H1 (cell line): ENCODE measurements around the gene GAST. TPM values are rescaled to one million over a fixed set of nuclear protein-coding genes. Genes with fewer than 3 reads are reported as not detected.

Experiments
- SP4 ChIP-seq: IDR thresholded peaks from 2 replicates; pipeline ENCODE4 v1.6.1; 2012; ENCODE audit warnings: low read length, inconsistent platforms
- polyA plus RNA-seq, 7 experiments: library from polyadenylated mRNA; depleted of rRNA in 3 of 7; stranded (reverse) in 5 of 7; unstranded in 2 of 7; fragments of >200 nt in 5 of 7; fragments of 200-250 nt in 2 of 7; gene quantifications; 1 replicate in 5 of 7; 2 replicates in 1 of 7; 4 replicates in 1 of 7; pipeline versions ENCODE4 v1.2.1 to v1.2.3, GENCODE V29; 2011 to 2013; ENCODE audit warnings: missing spikeins in 2 of 7, mixed read lengths in 2 of 7
- total RNA-seq: library from RNA; stranded (reverse); fragmentation: NEBNext Ultra II Directional; extraction: Animal tissue kit (Norgen Biotek cat#: 25700); gene quantifications from 2 replicates; pipeline ENCODE4 v1.2.1, GENCODE V29; 2021

The GAST gene
- total and polyA plus RNA-seq, 2 of the 8 experiments (the other 6 are each of a cell fraction or from before 2014, with no cell fraction given), result not detected

DNA sequence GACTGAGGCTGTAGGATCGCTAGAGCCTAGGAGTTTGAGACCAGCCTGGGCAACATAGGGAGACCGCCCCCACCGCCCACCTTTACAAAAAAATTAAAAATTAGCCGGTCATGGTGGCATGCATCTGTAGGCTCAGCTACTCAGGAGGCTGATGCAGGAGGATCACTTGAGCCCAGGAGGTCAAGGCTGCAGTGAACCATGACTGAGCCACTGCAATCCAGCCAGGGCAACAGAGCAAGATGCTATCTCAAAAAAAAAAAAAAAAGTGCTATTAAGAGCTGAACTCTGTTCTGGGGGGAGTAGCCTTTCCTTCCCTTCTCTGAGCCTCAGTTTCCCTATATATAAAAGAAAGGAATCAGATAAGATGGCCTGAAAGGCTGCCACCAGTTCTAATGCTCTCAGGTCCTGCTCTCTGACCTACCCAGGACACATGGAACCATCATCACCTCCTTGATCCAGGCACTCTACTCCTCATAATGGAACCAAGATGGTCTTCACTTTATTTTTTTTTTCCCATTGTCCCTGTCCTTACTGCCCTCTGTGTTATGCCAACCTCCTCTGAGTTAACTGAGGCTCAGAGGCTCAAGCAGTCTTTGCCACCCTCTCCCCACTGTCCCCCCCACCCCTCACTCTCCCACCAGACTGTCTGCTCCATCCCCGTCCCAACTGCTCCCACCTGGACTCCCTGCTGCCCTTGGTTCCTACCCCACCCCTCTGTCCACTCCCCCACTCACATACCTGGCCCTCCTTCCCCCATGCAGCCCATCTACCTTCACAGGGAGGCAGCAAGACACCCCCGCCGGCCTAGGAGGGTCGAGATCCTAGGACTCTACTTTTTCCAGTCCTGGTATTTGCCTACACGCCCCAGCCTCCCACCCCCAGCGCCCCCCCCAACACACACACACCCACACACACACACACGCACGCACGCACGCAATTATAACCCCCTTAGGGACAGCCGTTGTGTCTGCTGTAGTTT, 47.3 kb upstream of the GAST start (continued):
- TF ChIP-seq SP4, result no peak
